Liver (tissue), 9 donors: ENCODE measurements around the gene CD14. TPM values are rescaled to one million over a fixed set of nuclear protein-coding genes. Genes with fewer than 3 reads are reported as not detected.

Experiments
- DNase-seq: peaks from one replicate; pipeline ENCODE4 v3.0.0-alpha.2; 2017; ENCODE audit warnings: low spot score
- H3K27ac ChIP-seq, 2 donors: one replicate each; pipeline ENCODE4 v1.7.0; 2013; ENCODE audit warnings: inconsistent platforms in 2 of 2, low read length in 2 of 2, control low read depth in 1 of 2, low read depth in 1 of 2, mild to moderate bottlenecking in 1 of 2
- H3K27me3 ChIP-seq, 4 donors: one replicate each; pipeline versions ENCODE4 v1.6.1 to v1.7.0; 2013; ENCODE audit warnings: low read length in 3 of 4, inconsistent platforms in 1 of 4, mild to moderate bottlenecking in 1 of 4, moderate library complexity in 1 of 4; ENCODE audit not compliant: control insufficient read depth in 4 of 4, insufficient read depth in 4 of 4
- H3K36me3 ChIP-seq, 4 donors: one replicate each; pipeline versions ENCODE4 v1.6.1 to v1.7.0; 2013; ENCODE audit warnings: low read length in 3 of 4, mild to moderate bottlenecking in 3 of 4, low read depth in 1 of 4, moderate library complexity in 1 of 4; ENCODE audit not compliant: control insufficient read depth in 4 of 4, insufficient read depth in 3 of 4
- H3K4me1 ChIP-seq, 4 donors: one replicate each; pipeline versions ENCODE4 v1.6.1 to v1.7.0; 2013; ENCODE audit warnings: low read length in 3 of 4, mild to moderate bottlenecking in 3 of 4, moderate library complexity in 1 of 4; ENCODE audit not compliant: control insufficient read depth in 4 of 4, insufficient read depth in 4 of 4
- H3K4me3 ChIP-seq, 3 donors: one replicate each; pipeline versions ENCODE4 v1.6.1 to v1.7.0; 2013; ENCODE audit warnings: low read length in 3 of 3, control low read depth in 1 of 3, low read depth in 1 of 3, mild to moderate bottlenecking in 1 of 3
- H3K9ac ChIP-seq, 2 donors: one replicate each; pipeline ENCODE4 v1.7.0; 2013; ENCODE audit warnings: low read length in 2 of 2, mild to moderate bottlenecking in 2 of 2, moderate library complexity in 2 of 2, control low read depth in 1 of 2, low read depth in 1 of 2
- H3K9me3 ChIP-seq, 4 donors: one replicate each; pipeline versions ENCODE4 v1.6.1 to v1.7.0; 2013; ENCODE audit warnings: low read length in 3 of 4; ENCODE audit not compliant: control insufficient read depth in 4 of 4
- ATF3 ChIP-seq: IDR thresholded peaks from 2 replicates; pipeline ENCODE4 v1.6.1; 2016; ENCODE audit warnings: antibody characterized with exemption
- CTCF ChIP-seq: fragments of 150-350 bp; IDR thresholded peaks from 2 replicates; pipeline ENCODE4 v1.5.1; 2017; ENCODE audit warnings: improper control_type of control experiment, low read depth, low read length; ENCODE audit not compliant: missing input control
- FOXA1 ChIP-seq: IDR thresholded peaks from 2 replicates; pipeline ENCODE4 v1.6.1; 2016; ENCODE audit warnings: antibody characterized with exemption
- FOXA2 ChIP-seq: IDR thresholded peaks from 2 replicates; pipeline ENCODE4 v1.6.1; 2016; ENCODE audit warnings: antibody characterized with exemption
- GABPA ChIP-seq, 2 donors: IDR thresholded peaks in 1 of 2; conservative IDR thresholded peaks in 1 of 2; 2 replicates each; pipeline ENCODE4 v1.6.1; 2016; ENCODE audit warnings: antibody characterized with exemption in 2 of 2, mild to moderate bottlenecking in 1 of 2, moderate library complexity in 1 of 2
- HNF4A ChIP-seq, 2 donors: conservative IDR thresholded peaks; 2 replicates each; pipeline ENCODE4 v1.6.1; 2016; ENCODE audit warnings: antibody characterized with exemption in 2 of 2, mild to moderate bottlenecking in 2 of 2
- HNF4G ChIP-seq: IDR thresholded peaks from 2 replicates; pipeline ENCODE4 v1.6.1; 2016; ENCODE audit warnings: antibody characterized with exemption
- MAX ChIP-seq: IDR thresholded peaks from 2 replicates; pipeline ENCODE4 v1.6.1; 2016; ENCODE audit warnings: antibody characterized with exemption
- NR2F2 ChIP-seq: IDR thresholded peaks from 2 replicates; pipeline ENCODE4 v1.6.1; 2016; ENCODE audit warnings: antibody characterized with exemption
- REST ChIP-seq: IDR thresholded peaks from 2 replicates; pipeline ENCODE4 v1.6.1; 2016; ENCODE audit warnings: antibody characterized with exemption, mild to moderate bottlenecking
- RXRA ChIP-seq, 2 donors: IDR thresholded peaks; 2 replicates each; pipeline ENCODE4 v1.6.1; 2017 to 2018; ENCODE audit warnings: antibody characterized with exemption in 2 of 2, mild to moderate bottlenecking in 1 of 2
- SP1 ChIP-seq: IDR thresholded peaks from 2 replicates; pipeline ENCODE4 v1.6.1; 2018; ENCODE audit warnings: antibody characterized with exemption, mild to moderate bottlenecking
- TAF1 ChIP-seq: conservative IDR thresholded peaks from 2 replicates; pipeline ENCODE4 v1.6.1; 2016; ENCODE audit warnings: antibody characterized with exemption, mild to moderate bottlenecking
- YY1 ChIP-seq: IDR thresholded peaks from 2 replicates; pipeline ENCODE4 v1.6.1; 2016; ENCODE audit warnings: antibody characterized with exemption, mild to moderate bottlenecking
- WGBS: extraction: QIAGEN DNeasy Blood & Tissue Kit; methylation state at CpG from one replicate; pipeline ENCODE4 v1.1.7; 2013; 5-methylcytosine and 5-hydroxymethylcytosine counted together
- polyA plus RNA-seq, 2 donors: library from polyadenylated mRNA; stranded (reverse) in 1 of 2; unstranded in 1 of 2; fragments of 200-250 nt in 1 of 2; fragments of >200 nt in 1 of 2; fragmentation: Nextera tagmentation in 1 of 2; extraction: Ambion mirVana in 1 of 2; gene quantifications; one replicate each; pipeline versions ENCODE4 v1.2.1 to v1.2.3, GENCODE V29; 2013 to 2015
- total RNA-seq, 2 donors: library from RNA; depleted of rRNA; stranded (reverse); fragments of >200 nt; gene quantifications; one replicate each; pipeline ENCODE4 v1.2.3, GENCODE V29; 2014
- donor health status: healthy.
- donor health status: healthy.
- donor health status: healthy.
- donor health status: healthy.
- donor health status: healthy.

CD14 gene
- total and polyA plus RNA-seq, 4 donors = 61.0 to 343 (median 287) TPM

GRCh38 chr5:140631831-140632365, 1.1 kb downstream of the CD14 start:
- H3K4me1 ChIP-seq = peaks cover 0 to 23% (median 13%) of the 10 kb centered on the region in 4 donors
- peak overlapping the region; percentile 66 to 85 (median 71) for H3K4me3 ChIP-seq
- no peaks in the 10 kb centered on the region for H3K9me3 ChIP-seq
- no peaks in the 10 kb centered on the region for H3K36me3 ChIP-seq
- peak; percentile 49 for TF ChIP-seq REST
- no peak for TF ChIP-seq GABPA (IDR thresholded peaks at IDR 0.05 in 1 of 2, conservative IDR thresholded peaks at IDR 0.05 in 1 of 2)
- TF ChIP-seq RXRA (IDR thresholded peaks at IDR 0.05) = peak in 1 of 2 donors; percentile 46
- peak; percentile 84 for TF ChIP-seq YY1
- H3K27ac ChIP-seq = peak overlapping the region; percentile 82 to 90
- no peaks in the 10 kb centered on the region for H3K27me3 ChIP-seq
- peak overlapping the region; percentile 83 to 89 for H3K9ac ChIP-seq
- no peak for DNase-seq
- 4% methylated on average over 36 of the region's 36 CpGs for WGBS

GRCh38 chr5:140631036-140631417, 1.9 kb downstream of the CD14 start:
- Histone ChIP-seq H3K27me3 (no peaks in the 10 kb centered on the region), H3K4me3 (peak overlapping the region; percentile 66 to 85 (median 71)), H3K9ac (peak overlapping the region; percentile 83 to 89), H3K9me3 (no peaks in the 10 kb centered on the region), H3K4me1 (peaks cover 0 to 23% (median 13%) of the 10 kb centered on the region in 4 donors), H3K36me3 (no peaks in the 10 kb centered on the region), H3K27ac (peak overlapping the region; percentile 82 to 90)
- WGBS = 37% methylated on average over 4 of the region's 4 CpGs
- no peak for DNase-seq
- TF ChIP-seq HNF4G = no peak
- TF ChIP-seq ATF3 = no peak
- peak; percentile 18 for TF ChIP-seq TAF1
- TF ChIP-seq RXRA (IDR thresholded peaks at IDR 0.05) = no peak
- TF ChIP-seq HNF4A (conservative IDR thresholded peaks at IDR 0.05) = no peak
- TF ChIP-seq FOXA1 = no peak
- TF ChIP-seq MAX = no peak
- no peak for TF ChIP-seq FOXA2
- no peak for TF ChIP-seq NR2F2
- no peak for TF ChIP-seq REST
- no peak for TF ChIP-seq GABPA (IDR thresholded peaks at IDR 0.05 in 1 of 2, conservative IDR thresholded peaks at IDR 0.05 in 1 of 2)
- no peak for TF ChIP-seq SP1
- TF ChIP-seq CTCF = no peak
- TF ChIP-seq YY1 = peak; percentile 29
